Smooth muscle cell (in vitro differentiated cells): ENCODE measurements around the gene IRF8. TPM values are rescaled to one million over a fixed set of nuclear protein-coding genes. Genes with fewer than 3 reads are reported as not detected.

ENCODE experiments used
- DNase-seq: peaks from one replicate; lab custom pipeline; 2025; ENCODE audit not compliant: unreplicated experiment; lab: John Stamatoyannopoulos, UW
- H2AFZ ChIP-seq: fragments of 200-600 bp; sonication (generic); 2 replicates; pipeline ENCODE4 v1.6.0; 2016; ENCODE audit warnings: antibody characterized with exemption, low read depth, mild to moderate bottlenecking
- H3F3A ChIP-seq: fragments of 200-600 bp; sonication (generic); 2 replicates; pipeline ENCODE4 v1.6.0; 2017; ENCODE audit warnings: antibody characterized with exemption, low read depth
- H3K27ac ChIP-seq: fragments of 200-600 bp; sonication (generic); 2 replicates; pipeline ENCODE4 v1.5.1; 2016; ENCODE audit warnings: low read depth, mild to moderate bottlenecking
- H3K27me3 ChIP-seq: fragments of 200-600 bp; sonication (generic); 2 replicates; pipeline ENCODE4 v1.6.1; 2016; ENCODE audit warnings: low read depth, mild to moderate bottlenecking
- H3K36me3 ChIP-seq: fragments of 200-600 bp; sonication (generic); 2 replicates; pipeline ENCODE4 v1.5.1; 2016; ENCODE audit warnings: low read depth
- H3K4me1 ChIP-seq: fragments of 200-600 bp; sonication (generic); 2 replicates; pipeline ENCODE4 v1.5.1; 2016; ENCODE audit warnings: low read depth
- H3K4me2 ChIP-seq: fragments of 200-600 bp; sonication (generic); 2 replicates; pipeline ENCODE4 v1.6.0; 2016; ENCODE audit warnings: mild to moderate bottlenecking
- H3K4me3 ChIP-seq: fragments of 200-600 bp; sonication (generic); 2 replicates; pipeline ENCODE4 v1.5.1; 2016; ENCODE audit warnings: mild to moderate bottlenecking
- H3K79me2 ChIP-seq: fragments of 200-600 bp; sonication (generic); 2 replicates; pipeline ENCODE4 v1.6.0; 2016; ENCODE audit warnings: low read depth, mild to moderate bottlenecking
- H3K9ac ChIP-seq: fragments of 200-600 bp; sonication (generic); 2 replicates; pipeline ENCODE4 v1.6.0; 2016; ENCODE audit warnings: low read depth
- H3K9me3 ChIP-seq: fragments of 200-600 bp; sonication (generic); replicated peaks from 2 replicates; pipeline ENCODE4 v1.5.1; 2016; ENCODE audit warnings: low read depth
- H4K20me1 ChIP-seq: fragments of 200-600 bp; sonication (generic); 2 replicates; pipeline ENCODE4 v1.6.0; 2016; ENCODE audit warnings: low read depth
- CTCF ChIP-seq: fragments of 200-600 bp; sonication (generic); IDR thresholded peaks from 2 replicates; pipeline ENCODE4 v1.5.1; 2017; ENCODE audit warnings: borderline replicate concordance, mild to moderate bottlenecking, antibody characterized with exemption; ENCODE audit not compliant: insufficient read depth, poor library complexity, severe bottlenecking
- WGBS: methylation state at CpG from one replicate; pipeline ENCODE4 v1.1.7; 2016; ENCODE audit warnings: low lambda C conversion rate; 5-methylcytosine and 5-hydroxymethylcytosine counted together
- polyA plus RNA-seq: library from polyadenylated mRNA; unstranded; fragments of >200 nt; fragmentation: Nextera tagmentation; extraction: Ambion mirVana; gene quantifications from 2 replicates; pipeline ENCODE4 v1.2.1, GENCODE V29; 2016
- total RNA-seq: library from RNA; depleted of rRNA; stranded (reverse); fragments of >200 nt; gene quantifications from 2 replicates; pipeline ENCODE4 v1.2.3, GENCODE V29; 2014

Gene IRF8
- total and polyA plus RNA-seq, 2 experiments from 2014 or later = 0.88 to 3.4 TPM

GRCh38 chr16:85950136-85950918, 51.4 kb downstream of the IRF8 start:
- Histone ChIP-seq H3K27me3 (peaks cover 23% of the 10 kb centered on the region), H3K9me3 (no peaks in the 10 kb centered on the region), H2AFZ (no peak overlapping the region), H3K4me2 (no peak overlapping the region), H3K27ac (no peak overlapping the region), H3F3A (no peaks in the 10 kb centered on the region), H3K9ac (no peak overlapping the region), H4K20me1 (no peaks in the 10 kb centered on the region), H3K4me1 (no peaks in the 10 kb centered on the region), H3K36me3 (no peaks in the 10 kb centered on the region), H3K4me3 (no peak overlapping the region), H3K79me2 (no peaks in the 10 kb centered on the region)
- 81% methylated on average over 14 of the region's 14 CpGs for WGBS
- DNase-seq = no peak
- TF ChIP-seq CTCF = no peak

GRCh38 chr16:85952197-85952596, 53.2 kb downstream of the IRF8 start:
- Histone ChIP-seq H3K27ac (no peak overlapping the region), H4K20me1 (no peaks in the 10 kb centered on the region), H3K79me2 (no peaks in the 10 kb centered on the region), H3K27me3 (peaks cover 9% of the 10 kb centered on the region), H3F3A (no peaks in the 10 kb centered on the region), H3K4me3 (no peak overlapping the region), H2AFZ (no peak overlapping the region), H3K4me1 (no peaks in the 10 kb centered on the region), H3K36me3 (no peaks in the 10 kb centered on the region), H3K9me3 (no peaks in the 10 kb centered on the region), H3K4me2 (no peak overlapping the region), H3K9ac (no peak overlapping the region)
- no peak for TF ChIP-seq CTCF
- WGBS = 80% methylated on average over 12 of the region's 12 CpGs
- DNase-seq = no peak

- peaks cover 6% of the 10 kb centered on the region for H3K27me3 ChIP-seq
Observed at GRCh38 chr16:85952811-85953210, 53.8 kb downstream of the IRF8 start.

More at GRCh38 chr16:85952811-85953210, 53.8 kb downstream of the IRF8 start:
- DNase-seq = no peak
- TF ChIP-seq CTCF = no peak
- Histone ChIP-seq H2AFZ (no peak overlapping the region), H3K4me2 (no peak overlapping the region), H3F3A (no peaks in the 10 kb centered on the region), H3K79me2 (no peaks in the 10 kb centered on the region), H3K36me3 (no peaks in the 10 kb centered on the region), H3K4me1 (no peaks in the 10 kb centered on the region), H3K4me3 (no peak overlapping the region), H3K27ac (no peak overlapping the region), H3K9ac (no peak overlapping the region), H4K20me1 (no peaks in the 10 kb centered on the region), H3K9me3 (no peaks in the 10 kb centered on the region)
- 80% methylated on average over 5 of the region's 5 CpGs for WGBS
